ENCODE results near the gene ADAMTS19.

ADAMTS19 gene

DNA sequence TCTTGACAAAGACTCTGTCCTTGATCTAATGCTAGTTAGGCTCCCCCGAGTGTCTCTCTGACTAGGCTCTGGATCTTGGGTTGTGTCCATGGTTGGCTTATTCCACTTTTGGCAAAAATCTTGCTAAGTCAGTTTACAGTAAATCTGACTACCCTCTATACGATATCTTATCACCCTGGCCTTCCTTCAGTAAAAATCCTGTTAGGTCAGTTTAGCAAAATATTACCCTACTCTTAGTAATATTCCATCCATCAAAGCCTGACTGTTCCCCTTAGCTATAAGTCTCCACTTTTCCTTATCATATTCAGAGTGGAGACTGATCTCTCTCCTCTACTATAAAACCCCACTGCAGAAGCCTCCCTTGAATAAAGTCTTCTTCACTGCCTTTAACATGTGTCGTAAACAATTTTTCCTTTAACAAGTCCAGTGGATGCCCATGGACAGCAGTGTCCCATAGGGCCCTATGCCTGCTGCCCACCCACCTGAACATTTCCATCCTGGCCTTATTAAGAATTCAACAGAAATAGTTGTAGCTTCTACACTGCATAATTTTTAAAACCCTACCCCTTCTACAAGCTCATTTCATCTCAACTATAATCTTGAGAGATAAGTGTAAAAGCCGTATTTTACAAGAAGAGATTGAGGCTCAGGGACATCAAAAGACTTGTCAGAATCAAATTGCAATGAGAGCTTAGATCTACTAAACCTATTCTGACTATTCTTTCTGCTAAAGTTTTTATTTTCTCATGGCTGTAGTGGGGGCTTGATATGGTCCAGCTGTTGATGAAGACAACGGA, 310.1 kb downstream of the ADAMTS19 start:
- no peak for DNase-seq (ENCODE audit: low spot score)

DNA sequence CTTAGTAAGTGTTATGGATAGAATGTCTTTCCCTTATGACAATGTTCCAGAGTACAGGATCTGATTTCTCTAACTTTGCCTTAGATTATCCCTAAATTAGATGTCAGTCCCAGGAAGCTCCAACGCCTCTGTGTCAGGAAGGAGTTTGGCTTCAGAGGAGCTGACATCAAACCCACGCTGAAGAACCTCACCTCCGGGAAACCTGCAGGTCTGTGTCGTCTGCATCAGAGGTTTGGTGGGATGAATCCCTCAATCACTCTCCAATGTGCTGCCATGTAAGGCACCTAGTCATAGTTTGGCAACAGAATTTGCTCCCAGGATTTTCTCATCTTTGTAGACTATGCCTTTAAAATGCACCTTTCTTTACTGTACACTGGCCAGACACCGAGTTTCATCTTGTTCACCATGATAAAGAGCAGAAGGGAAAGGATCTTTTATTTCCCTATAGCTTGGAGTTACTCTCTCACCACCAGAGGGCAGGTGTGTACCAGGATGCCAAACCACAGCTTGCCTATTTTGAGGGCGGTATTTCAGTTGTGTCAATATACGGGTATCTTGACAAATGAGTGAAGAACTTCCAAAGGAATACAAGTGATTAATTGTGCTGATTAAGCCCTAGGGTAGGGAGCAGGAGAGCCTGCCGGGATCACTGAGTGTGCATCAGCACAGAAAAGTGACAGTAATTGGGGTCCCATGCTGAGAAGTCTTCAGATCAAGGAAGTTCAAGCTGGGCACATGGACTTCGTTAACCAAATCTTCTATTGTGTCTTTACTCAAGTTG, 311.1 kb downstream of the ADAMTS19 start:
- peak; percentile 26 for DNase-seq (ENCODE audit: low spot score)

DNA sequence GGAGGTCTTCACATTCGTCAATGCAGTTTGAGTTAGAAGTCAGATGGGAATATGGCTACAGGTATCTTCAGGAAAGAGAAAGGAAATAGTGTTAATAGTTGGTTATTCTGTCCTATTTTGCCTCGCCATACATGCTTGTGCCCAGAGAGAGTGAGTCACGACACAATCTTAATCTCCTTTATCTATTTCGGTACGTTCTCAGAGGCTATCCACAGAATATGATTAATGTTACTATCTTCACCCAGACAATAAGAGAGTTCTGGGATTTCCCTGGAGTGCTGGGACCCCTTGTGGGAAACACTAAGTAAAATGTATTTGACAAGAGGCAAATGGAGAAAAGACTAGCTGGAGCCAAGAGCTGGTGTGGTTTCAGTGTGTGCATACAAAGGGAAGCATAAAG, 313.3 kb downstream of the ADAMTS19 start:
- DNase-seq (ENCODE audit: low spot score) = no peak

DNA sequence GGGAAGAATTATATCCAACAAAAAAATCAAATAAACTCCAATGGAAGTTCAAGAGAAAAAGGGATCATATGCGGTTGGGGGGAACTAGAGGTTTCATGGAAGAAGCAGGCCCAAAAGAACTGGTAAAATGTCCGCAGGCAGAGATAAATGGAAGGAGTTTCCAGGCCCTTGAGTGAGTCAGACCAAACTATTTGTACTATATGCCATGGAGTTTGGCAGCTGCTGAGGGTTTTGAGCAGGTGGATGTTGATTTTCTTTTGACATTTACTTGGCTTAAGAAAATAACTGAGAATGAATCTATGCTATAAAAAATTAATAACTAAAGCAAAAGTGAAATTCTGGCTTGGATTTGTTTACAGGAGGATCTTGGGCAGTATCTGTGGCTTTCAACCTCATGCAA, 321.5 kb downstream of the ADAMTS19 start:
- no peak for DNase-seq (ENCODE audit: low spot score)

All from HuH-7 (cell line).